ENCODE data around the gene SLC30A3.
"Not testable (repeated sequence)": the region's sequence is repeated elsewhere in the genome, so short reads cannot be mapped to it uniquely, and the experiment has no call there.

SLC30A3 gene

GRCh38 chr2:27282892-27283291 is 20.0 kb upstream of the SLC30A3 start:
- no peak for DNase-seq

- DNase-seq, result no peak
Observed at GRCh38 chr2:27281855-27282559, 19.2 kb upstream of the SLC30A3 start, which contains the start of gene TRIM54. TRIM54 (plus strand) TSS chr2:27282429; CDS start chr2:27282732, 303 bp downstream.

- no peak for DNase-seq
Observed at GRCh38 chr2:27281442-27281841, 18.6 kb upstream of the SLC30A3 start.

- DNase-seq, result no peak
Observed at GRCh38 chr2:27280826-27281225, 18.0 kb upstream of the SLC30A3 start.

- DNase-seq, result no peak
Observed at GRCh38 chr2:27278010-27278409, 15.2 kb upstream of the SLC30A3 start.

GRCh38 chr2:27275211-27276150 is 12.6 kb upstream of the SLC30A3 start, which contains the start of gene DNAJC5G:
DNAJC5G (plus strand) TSS chr2:27275433; CDS start chr2:27276729, 1,296 bp downstream.
- no peak for DNase-seq

- not testable (repeated sequence) for DNase-seq
Observed at GRCh38 chr2:27272537-27273522, 10.0 kb upstream of the SLC30A3 start.

- DNase-seq, result no peak
Observed at GRCh38 chr2:27271631-27272340, 8.9 kb upstream of the SLC30A3 start.

- DNase-seq, result no peak
Observed at GRCh38 chr2:27270670-27271069, 7.8 kb upstream of the SLC30A3 start.

GRCh38 chr2:27270131-27270530 is 7.3 kb upstream of the SLC30A3 start:
- no peak for DNase-seq

GRCh38 chr2:27268296-27268695 is 5.4 kb upstream of the SLC30A3 start:
- DNase-seq, result not testable (repeated sequence)

GRCh38 chr2:27265536-27265870 is 2.7 kb upstream of the SLC30A3 start:
- DNase-seq, result no peak

- peak; percentile 79 for DNase-seq
Observed at GRCh38 chr2:27264753-27265535, 2.1 kb upstream of the SLC30A3 start.

GRCh38 chr2:27264253-27264752 is 1.5 kb upstream of the SLC30A3 start:
- DNase-seq, result no peak

- DNase-seq, result no peak
Observed at GRCh38 chr2:27263287-27264252, 723 bp upstream of the SLC30A3 start.

GRCh38 chr2:27261926-27262298 is 935 bp downstream of the SLC30A3 start:
- no peak for DNase-seq

GRCh38 chr2:27261241-27261925 is 1.5 kb downstream of the SLC30A3 start:
- no peak for DNase-seq

GRCh38 chr2:27258051-27258450 is 4.8 kb downstream of the SLC30A3 start:
- no peak for DNase-seq

GRCh38 chr2:27256855-27257454 is 5.9 kb downstream of the SLC30A3 start:
- no peak for DNase-seq

Measured in activated CD8-positive, alpha-beta memory T cell treated with anti-CD3 and anti-CD28 coated beads, Interleukin-2, amount 50 U/mL, for 48 hours (primary cell).